ENCODE results near the gene WWC2.

GRCh38 chr4:183362036-183362435 is 263.0 kb downstream of the WWC2 start:
- TF ChIP-seq CTCF (IDR thresholded peaks at IDR 0.05; ENCODE audit: low read depth, low read length, poor library complexity, severe bottlenecking) (no peak), EZH2phosphoT487 (IDR thresholded peaks at IDR 0.05; ENCODE audit: borderline replicate concordance, low read length) (no peak)

Measured in DOHH2 (cell line).